Measurements from ENCODE around the gene FBXL16.

FBXL16 gene

GRCh38 chr16:709566-710499 lies 4.2 kb upstream of the FBXL16 start:
- no peak for DNase-seq (ENCODE audit: low spot score)
- in situ Hi-C loops (cut with MboI; ENCODE audit: low pct_unique_long_range_greater_than_20kb, low sequenced_read_pairs, unreplicated experiment) = loop anchor here (5.0 kb wide), 1 partner anchor 77 kb away; the partner anchor contains the start of genes CHTF18 and RPUSD1
- TF ChIP-seq CTCF (IDR thresholded peaks at IDR 0.05; ENCODE audit: extremely low read depth, insufficient read depth, missing control alignments) = no peak

DNA sequence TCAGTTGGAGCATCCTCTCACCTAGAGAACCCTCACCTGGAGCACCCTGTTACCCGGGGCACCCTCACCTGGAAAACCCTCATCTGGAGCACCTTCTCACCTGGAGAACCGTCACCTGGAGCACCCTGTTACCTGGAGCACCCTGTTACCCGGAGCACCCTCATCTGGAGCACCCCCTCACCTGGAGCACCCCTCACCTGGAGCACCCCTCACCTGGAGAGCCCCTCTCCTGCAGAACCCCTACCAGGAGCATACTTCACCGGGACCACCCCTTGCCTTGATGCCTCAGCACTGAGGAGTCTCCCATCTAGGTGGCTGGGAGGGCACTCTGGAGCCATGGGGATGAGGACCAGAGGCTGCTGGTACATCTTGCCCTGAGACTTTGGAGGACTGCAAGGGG lies 3.4 kb upstream of the FBXL16 start:
- no peak for DNase-seq (ENCODE audit: low spot score)
- in situ Hi-C loops (cut with MboI; ENCODE audit: low pct_unique_long_range_greater_than_20kb, low sequenced_read_pairs, unreplicated experiment) = no loop called here
- TF ChIP-seq CTCF (IDR thresholded peaks at IDR 0.05; ENCODE audit: extremely low read depth, insufficient read depth, missing control alignments) = no peak

DNA sequence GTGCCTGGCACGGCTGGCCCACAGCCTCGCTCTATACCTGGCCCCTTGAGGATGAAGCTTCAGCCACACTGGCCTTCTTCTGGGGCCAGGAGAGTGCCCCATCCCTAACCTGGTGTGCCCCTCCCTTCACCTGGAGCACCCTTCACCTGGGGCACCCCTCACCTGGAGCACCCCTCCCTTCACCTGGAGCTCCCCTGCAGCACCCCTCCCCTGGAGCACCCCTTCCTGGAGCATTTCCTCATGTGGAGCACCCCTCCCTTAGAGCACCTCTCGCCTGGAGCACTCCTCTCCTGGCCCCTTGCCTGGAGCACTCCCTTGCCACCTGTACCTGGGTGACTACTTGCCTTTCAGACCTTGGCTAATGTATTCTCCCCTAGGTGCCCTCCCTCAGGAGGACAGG lies 2.4 kb upstream of the FBXL16 start:
- TF ChIP-seq CTCF (IDR thresholded peaks at IDR 0.05; ENCODE audit: extremely low read depth, insufficient read depth, missing control alignments) = no peak
- no peak for DNase-seq (ENCODE audit: low spot score)
- in situ Hi-C loops (cut with MboI; ENCODE audit: low pct_unique_long_range_greater_than_20kb, low sequenced_read_pairs, unreplicated experiment) = no loop called here

- no peak for TF ChIP-seq CTCF (IDR thresholded peaks at IDR 0.05; ENCODE audit: extremely low read depth, insufficient read depth, missing control alignments)
- no peak for DNase-seq (ENCODE audit: low spot score)
- in situ Hi-C loops (cut with MboI; ENCODE audit: low pct_unique_long_range_greater_than_20kb, low sequenced_read_pairs, unreplicated experiment) = no loop called here
Measured at GRCh38 chr16:707062-707538, 1.5 kb upstream of the FBXL16 start.

GRCh38 chr16:706189-707061 lies 824 bp upstream of the FBXL16 start:
- in situ Hi-C loops (cut with MboI; ENCODE audit: low pct_unique_long_range_greater_than_20kb, low sequenced_read_pairs, unreplicated experiment) = no loop called here
- no peak for DNase-seq (ENCODE audit: low spot score)

More at GRCh38 chr16:706189-707061, 824 bp upstream of the FBXL16 start:
- TF ChIP-seq CTCF (IDR thresholded peaks at IDR 0.05; ENCODE audit: extremely low read depth, insufficient read depth, missing control alignments) = no peak

Data from GM13977 (cell line).